DND-41 (cell line): Measurements from ENCODE around the gene KRT1.

ENCODE experiments used
- ATAC-seq: fragments of 200-7000 bp; cut with Tn5 transposase; 3 replicates; pipeline ENCODE4 v1.9.1; 2021; ENCODE audit warnings: low read depth; ENCODE audit not compliant: insufficient read depth
- DNase-seq: peaks from one replicate; pipeline ENCODE4 v3.0.0-alpha.2; 2020
- H2AFZ ChIP-seq: 2 replicates; pipeline ENCODE4 v1.6.0; 2012; ENCODE audit warnings: low read depth, low read length
- H3K27ac ChIP-seq: 2 replicates; pipeline ENCODE4 v1.5.1; 2012; ENCODE audit warnings: low read length, inconsistent platforms
- H3K27me3 ChIP-seq: fragments of 200-600 bp; sonication (generic); 2 replicates; pipeline ENCODE4 v1.6.0; 2012; ENCODE audit warnings: low read length, mild to moderate bottlenecking, inconsistent platforms; ENCODE audit not compliant: insufficient read depth, poor library complexity
- H3K36me3 ChIP-seq: 2 replicates; pipeline ENCODE4 v1.5.1; 2012; ENCODE audit warnings: low read length, inconsistent platforms; ENCODE audit not compliant: insufficient read depth
- H3K4me1 ChIP-seq: 2 replicates; pipeline ENCODE4 v1.5.1; 2012; ENCODE audit warnings: mild to moderate bottlenecking, low read length; ENCODE audit not compliant: insufficient read depth
- H3K4me2 ChIP-seq: 2 replicates; pipeline ENCODE4 v1.6.0; 2012; ENCODE audit warnings: mild to moderate bottlenecking, moderate library complexity, low read length, inconsistent platforms; ENCODE audit not compliant: insufficient read depth
- H3K4me3 ChIP-seq, 2 experiments: fragments of 200-600 bp in 1 of 2; shearing (Covaris generic) in 1 of 2; 2 replicates each; pipeline ENCODE4 v1.5.1; 2012 to 2016; ENCODE audit warnings: inconsistent platforms in 2 of 2, low read length in 2 of 2, mild to moderate bottlenecking in 2 of 2, low read depth in 1 of 2, moderate library complexity in 1 of 2
- H3K79me2 ChIP-seq: 2 replicates; pipeline ENCODE4 v1.6.0; 2012; ENCODE audit warnings: low read length, inconsistent platforms; ENCODE audit not compliant: insufficient read depth
- H3K9ac ChIP-seq: 2 replicates; pipeline ENCODE4 v1.6.0; 2012; ENCODE audit warnings: low read depth, mild to moderate bottlenecking, inconsistent platforms, low read length, moderate library complexity
- H3K9me3 ChIP-seq: 2 replicates; pipeline ENCODE4 v1.5.1; 2012; ENCODE audit warnings: low read length, moderate library complexity, mild to moderate bottlenecking, inconsistent platforms; ENCODE audit not compliant: insufficient read depth, severe bottlenecking
- H4K20me1 ChIP-seq: 2 replicates; pipeline ENCODE4 v1.6.0; 2012; ENCODE audit warnings: low read length; ENCODE audit not compliant: insufficient read depth
- EZH2 ChIP-seq: IDR thresholded peaks from 3 replicates; pipeline ENCODE4 v1.6.1; 2012; ENCODE audit warnings: borderline replicate concordance, low read depth, mild to moderate bottlenecking, moderate library complexity, low read length, inconsistent platforms; ENCODE audit not compliant: severe bottlenecking
- TF ChIP-seq, protein P1 (sequence below): IDR thresholded peaks from 2 replicates; pipeline ENCODE4 v1.5.1; 2012; ENCODE audit warnings: borderline replicate concordance, low read length, moderate library complexity, mild to moderate bottlenecking; ENCODE audit not compliant: poor library complexity, severe bottlenecking; ENCODE audit errors: extremely low read depth

The KRT1 gene

DNA sequence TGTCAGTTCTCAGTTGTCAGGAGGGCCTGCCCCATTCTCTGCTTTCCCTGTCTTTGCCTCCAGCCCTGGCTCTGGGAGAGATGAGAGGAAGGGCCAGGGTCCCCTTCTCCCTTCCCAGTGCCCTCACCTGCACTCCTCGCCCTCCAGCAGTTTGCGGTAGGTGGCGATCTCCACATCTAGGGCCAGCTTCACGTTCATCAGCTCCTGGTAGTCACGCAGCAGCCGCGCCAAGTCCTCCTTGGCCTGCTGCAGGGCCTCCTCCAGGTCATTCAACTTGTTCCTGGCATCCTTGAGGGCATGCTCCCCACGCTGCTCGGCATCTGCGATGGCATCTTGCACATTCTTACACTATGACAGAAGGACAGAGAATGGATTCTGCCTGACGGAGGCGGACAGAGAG lies 33.6 kb downstream of the KRT1 start:
- Histone ChIP-seq H3K4me2 (no peak overlapping the region), H3K9ac (no peak overlapping the region), H2AFZ (no peak overlapping the region), H3K4me1 (no peaks in the 10 kb centered on the region), H3K27ac (no peak overlapping the region), H3K27me3 (peaks cover 32% of the 10 kb centered on the region), H4K20me1 (peaks cover 3% of the 10 kb centered on the region), H3K36me3 (no peaks in the 10 kb centered on the region), H3K79me2 (no peaks in the 10 kb centered on the region), H3K4me3 (no peak overlapping the region), H3K9me3 (no peaks in the 10 kb centered on the region)
- TF ChIP-seq, protein P1, sequence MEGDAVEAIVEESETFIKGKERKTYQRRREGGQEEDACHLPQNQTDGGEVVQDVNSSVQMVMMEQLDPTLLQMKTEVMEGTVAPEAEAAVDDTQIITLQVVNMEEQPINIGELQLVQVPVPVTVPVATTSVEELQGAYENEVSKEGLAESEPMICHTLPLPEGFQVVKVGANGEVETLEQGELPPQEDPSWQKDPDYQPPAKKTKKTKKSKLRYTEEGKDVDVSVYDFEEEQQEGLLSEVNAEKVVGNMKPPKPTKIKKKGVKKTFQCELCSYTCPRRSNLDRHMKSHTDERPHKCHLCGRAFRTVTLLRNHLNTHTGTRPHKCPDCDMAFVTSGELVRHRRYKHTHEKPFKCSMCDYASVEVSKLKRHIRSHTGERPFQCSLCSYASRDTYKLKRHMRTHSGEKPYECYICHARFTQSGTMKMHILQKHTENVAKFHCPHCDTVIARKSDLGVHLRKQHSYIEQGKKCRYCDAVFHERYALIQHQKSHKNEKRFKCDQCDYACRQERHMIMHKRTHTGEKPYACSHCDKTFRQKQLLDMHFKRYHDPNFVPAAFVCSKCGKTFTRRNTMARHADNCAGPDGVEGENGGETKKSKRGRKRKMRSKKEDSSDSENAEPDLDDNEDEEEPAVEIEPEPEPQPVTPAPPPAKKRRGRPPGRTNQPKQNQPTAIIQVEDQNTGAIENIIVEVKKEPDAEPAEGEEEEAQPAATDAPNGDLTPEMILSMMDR: no peak
- no peak for TF ChIP-seq EZH2
- ATAC-seq (no peak), DNase-seq (no peak)

DNA sequence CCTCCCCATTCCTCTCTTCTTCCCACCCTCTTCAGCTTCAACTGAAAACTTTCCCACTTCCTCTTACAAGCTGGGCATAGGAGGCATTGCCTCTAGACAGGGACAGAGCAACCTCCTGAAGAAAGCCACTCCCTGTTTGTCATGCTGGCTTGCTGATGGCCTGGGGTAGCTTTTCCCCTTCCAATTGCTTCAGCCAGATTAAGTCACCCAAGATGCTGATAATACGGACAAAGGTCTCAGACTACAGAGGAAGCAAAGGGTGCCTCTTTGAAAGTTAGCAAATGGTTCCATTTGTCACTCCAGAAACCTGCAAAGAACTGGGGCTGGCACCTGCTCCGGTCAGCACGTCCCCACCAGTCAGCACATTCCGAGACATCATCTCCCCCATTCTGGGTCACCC lies 34.2 kb downstream of the KRT1 start:
- Histone ChIP-seq H3K9me3 (no peaks in the 10 kb centered on the region), H3K4me2 (no peak overlapping the region), H3K27me3 (peaks cover 38% of the 10 kb centered on the region), H3K79me2 (no peaks in the 10 kb centered on the region), H3K27ac (no peak overlapping the region), H2AFZ (no peak overlapping the region), H4K20me1 (peaks cover 3% of the 10 kb centered on the region), H3K9ac (no peak overlapping the region), H3K4me1 (no peaks in the 10 kb centered on the region), H3K4me3 (no peak overlapping the region), H3K36me3 (no peaks in the 10 kb centered on the region)
- DNase-seq (no peak), ATAC-seq (no peak)
- TF ChIP-seq, protein P1: no peak
- no peak for TF ChIP-seq EZH2

DNA sequence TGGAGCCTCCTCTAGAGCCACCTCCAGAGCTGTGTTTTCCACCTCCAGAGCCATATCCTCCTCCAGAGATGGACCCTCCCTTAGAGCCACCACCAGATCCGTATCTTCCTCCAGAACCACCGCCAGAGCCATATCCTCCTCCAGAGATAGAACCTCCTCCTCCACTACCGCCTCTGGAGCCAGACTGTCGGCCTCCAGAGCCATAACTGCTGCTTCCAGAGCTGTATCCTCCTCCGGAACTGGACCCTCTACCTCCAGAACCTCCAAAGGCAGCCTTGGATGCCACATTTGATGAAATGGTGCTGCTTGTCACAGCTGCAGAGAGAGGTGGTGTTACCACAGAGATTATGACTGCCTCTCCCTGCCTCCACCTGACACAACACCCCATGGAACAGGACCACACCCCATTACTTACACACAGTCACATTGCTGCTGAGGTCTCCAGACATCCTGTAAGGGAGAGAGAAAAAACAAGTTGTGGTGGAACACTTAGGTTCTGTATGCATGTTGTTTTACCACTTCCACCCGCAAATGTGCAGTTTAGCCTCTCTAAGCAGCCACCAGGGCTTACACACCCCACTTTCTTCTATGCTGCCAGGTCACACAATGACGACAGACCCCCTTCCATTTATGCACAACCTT lies 35.0 kb downstream of the KRT1 start:
- Histone ChIP-seq H2AFZ (no peak overlapping the region), H3K4me3 (no peak overlapping the region), H3K4me2 (no peak overlapping the region)

More for the DNA sequence above, 35.0 kb downstream of the KRT1 start:
- Histone ChIP-seq H3K9ac (no peak overlapping the region), H3K36me3 (no peaks in the 10 kb centered on the region), H3K27ac (no peak overlapping the region), H3K79me2 (no peaks in the 10 kb centered on the region), H3K27me3 (peaks cover 38% of the 10 kb centered on the region), H3K4me1 (no peaks in the 10 kb centered on the region), H3K9me3 (no peaks in the 10 kb centered on the region), H4K20me1 (peaks cover 3% of the 10 kb centered on the region)
- TF ChIP-seq, protein P1: no peak
- no peak for TF ChIP-seq EZH2
- no peak for DNase-seq
- no peak for ATAC-seq
